BJ (cell line): Measurements from ENCODE around the gene LYST. TPM values are rescaled to one million over a fixed set of nuclear protein-coding genes. Genes with fewer than 3 reads are reported as not detected.

Experiments used
- CTCF ChIA-PET: fragments of 350-600 bp; formaldehyde crosslinking; extraction: SDS; loops from one replicate; lab custom pipeline; 2021; ENCODE audit warnings: antibody characterized with exemption, inconsistent platforms; lab: Yijun Ruan, JAX
- POLR2A ChIA-PET: fragments of 300-600 bp; sonication (Branson Sonifier 250); formaldehyde crosslinking; extraction: SDS; loops from one replicate; lab custom pipeline; 2021; ENCODE audit warnings: antibody characterized with exemption; lab: Charles Lee
- DNase-seq: peaks from one replicate; pipeline ENCODE4 v3.0.0-alpha.2; 2011; ENCODE audit warnings: low read depth
- H3K27me3 ChIP-seq: 2 replicates; pipeline ENCODE4 v1.6.0; 2011; ENCODE audit warnings: low read length; ENCODE audit not compliant: control insufficient read depth, insufficient read depth
- H3K36me3 ChIP-seq: 2 replicates; pipeline ENCODE4 v1.5.1; 2011; ENCODE audit warnings: low read length; ENCODE audit not compliant: control insufficient read depth, insufficient read depth
- H3K4me3 ChIP-seq: 2 replicates; pipeline ENCODE4 v1.5.1; 2011; ENCODE audit warnings: low read depth, mild to moderate bottlenecking, control low read depth, low read length
- polyA plus RNA-seq: library from polyadenylated mRNA; depleted of rRNA; stranded (reverse); fragments of >200 nt; gene quantifications from 2 replicates; pipeline ENCODE4 v1.2.3, GENCODE V29; 2011
- TF ChIP-seq, protein P1 (sequence below): IDR thresholded peaks from 2 replicates; pipeline ENCODE4 v1.5.1; 2011; ENCODE audit warnings: low read depth, mild to moderate bottlenecking, control low read depth, inconsistent platforms, low read length, moderate library complexity; ENCODE audit not compliant: insufficient read depth

The LYST gene
- polyA plus RNA-seq, 1 experiment, result 7.2 TPM

GRCh38 chr1:235722858-235723257 is 143.8 kb downstream of the LYST start:
- H3K36me3 ChIP-seq, result no peaks in the 10 kb centered on the region; the same call in none of the 2 replicates
- CTCF ChIA-PET, result no interaction called here
- H3K27me3 ChIP-seq, result no peaks in the 10 kb centered on the region
- TF ChIP-seq, protein P1, sequence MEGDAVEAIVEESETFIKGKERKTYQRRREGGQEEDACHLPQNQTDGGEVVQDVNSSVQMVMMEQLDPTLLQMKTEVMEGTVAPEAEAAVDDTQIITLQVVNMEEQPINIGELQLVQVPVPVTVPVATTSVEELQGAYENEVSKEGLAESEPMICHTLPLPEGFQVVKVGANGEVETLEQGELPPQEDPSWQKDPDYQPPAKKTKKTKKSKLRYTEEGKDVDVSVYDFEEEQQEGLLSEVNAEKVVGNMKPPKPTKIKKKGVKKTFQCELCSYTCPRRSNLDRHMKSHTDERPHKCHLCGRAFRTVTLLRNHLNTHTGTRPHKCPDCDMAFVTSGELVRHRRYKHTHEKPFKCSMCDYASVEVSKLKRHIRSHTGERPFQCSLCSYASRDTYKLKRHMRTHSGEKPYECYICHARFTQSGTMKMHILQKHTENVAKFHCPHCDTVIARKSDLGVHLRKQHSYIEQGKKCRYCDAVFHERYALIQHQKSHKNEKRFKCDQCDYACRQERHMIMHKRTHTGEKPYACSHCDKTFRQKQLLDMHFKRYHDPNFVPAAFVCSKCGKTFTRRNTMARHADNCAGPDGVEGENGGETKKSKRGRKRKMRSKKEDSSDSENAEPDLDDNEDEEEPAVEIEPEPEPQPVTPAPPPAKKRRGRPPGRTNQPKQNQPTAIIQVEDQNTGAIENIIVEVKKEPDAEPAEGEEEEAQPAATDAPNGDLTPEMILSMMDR, result no peak
- POLR2A ChIA-PET, result no interaction called here
- no peak overlapping the region for H3K4me3 ChIP-seq
- no peak for DNase-seq

GRCh38 chr1:235721982-235722381 is 144.7 kb downstream of the LYST start:
- H3K4me3 ChIP-seq, result no peak overlapping the region
- no peaks in the 10 kb centered on the region for H3K27me3 ChIP-seq
- ChIA-PET CTCF (no interaction called here), POLR2A (no interaction called here)
- TF ChIP-seq, protein P1, result no peak
- H3K36me3 ChIP-seq, result no peaks in the 10 kb centered on the region; the same call in none of the 2 replicates
- no peak for DNase-seq

GRCh38 chr1:235720544-235720943 is 146.2 kb downstream of the LYST start:
- DNase-seq, result no peak
- Histone ChIP-seq H3K36me3 (no peaks in the 10 kb centered on the region; the same call in none of the 2 replicates), H3K27me3 (no peaks in the 10 kb centered on the region), H3K4me3 (no peak overlapping the region)
- ChIA-PET POLR2A (no interaction called here), CTCF (no interaction called here)
- TF ChIP-seq, protein P1, result no peak

DNA sequence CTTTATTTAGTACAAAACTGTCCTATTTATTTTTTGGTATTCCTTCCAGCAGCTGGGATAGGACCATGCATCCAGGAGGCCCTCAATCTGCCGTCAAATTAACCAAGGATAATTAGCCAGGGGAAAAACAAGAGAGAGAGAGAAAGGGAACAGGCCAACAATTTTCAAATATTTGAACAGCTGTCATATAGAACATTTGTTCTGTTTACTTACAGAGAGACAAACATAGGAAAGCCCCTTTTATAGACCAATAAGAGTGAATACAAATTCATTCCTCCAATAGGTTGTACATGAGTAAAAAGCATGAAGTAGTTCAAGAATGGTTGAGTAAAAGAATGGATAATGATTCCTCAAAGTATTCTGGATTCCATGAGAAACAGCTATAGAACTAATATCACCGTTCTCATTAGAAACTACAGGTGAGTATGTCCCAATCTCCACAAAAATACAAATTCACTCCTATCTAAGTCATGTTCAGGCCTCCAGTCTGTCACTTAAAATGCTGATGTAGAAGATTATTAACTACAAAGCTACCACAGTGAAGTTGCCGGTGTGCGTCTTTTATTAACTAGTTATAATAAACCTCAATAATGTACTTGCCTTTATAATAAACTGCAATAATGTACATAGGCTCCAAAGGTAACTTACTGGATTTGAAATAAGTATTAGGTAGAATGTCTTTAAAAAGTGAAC is 152.4 kb downstream of the LYST start:
- POLR2A ChIA-PET, result no interaction called here
- DNase-seq, result no peak
- Histone ChIP-seq H3K27me3 (no peaks in the 10 kb centered on the region), H3K4me3 (no peak overlapping the region), H3K36me3 (no peaks in the 10 kb centered on the region)
- TF ChIP-seq, protein P1, result no peak
- CTCF ChIA-PET, result no interaction called here

DNA sequence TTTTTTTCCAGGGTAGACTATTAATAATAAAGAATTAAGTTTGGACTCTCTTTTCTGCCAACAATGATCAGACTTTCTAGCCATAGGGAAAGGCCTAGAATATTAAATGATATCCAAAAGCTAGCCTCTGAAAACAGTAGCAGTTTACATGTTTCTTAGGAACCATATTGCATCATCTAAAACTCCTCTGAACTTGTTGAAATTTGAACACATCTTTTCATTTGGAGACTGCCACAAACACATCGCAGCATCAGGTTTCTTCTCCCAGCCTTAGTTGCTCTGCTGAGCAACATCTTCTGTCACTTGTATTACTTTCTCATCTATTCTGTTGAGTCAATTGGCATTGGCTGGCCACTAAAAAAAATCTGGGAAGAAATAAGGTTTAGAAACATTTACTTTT is 153.9 kb downstream of the LYST start:
- H3K36me3 ChIP-seq, result no peaks in the 10 kb centered on the region
- H3K27me3 ChIP-seq, result no peaks in the 10 kb centered on the region
- no peak for DNase-seq
- TF ChIP-seq, protein P1, result no peak
- ChIA-PET CTCF (no interaction called here), POLR2A (no interaction called here)
- H3K4me3 ChIP-seq, result no peak overlapping the region
